Adipocyte (in vitro differentiated cells): ENCODE data around the gene FOLR3.
A peak's percentile ranks its signal among the peaks of the same experiment; 100 is the strongest.
"Not testable (repeated sequence)": the region's sequence is repeated elsewhere in the genome, so short reads cannot be mapped to it uniquely, and the experiment has no call there.

Experiments
- DNase-seq: peaks from one replicate; pipeline ENCODE4 v3.0.0-alpha.2; 2015; ENCODE audit warnings: low read depth
- H3K27me3 ChIP-seq: replicated peaks from 2 replicates; pipeline ENCODE4 v1.7.0; 2013; ENCODE audit warnings: mild to moderate bottlenecking, low read length, moderate library complexity; ENCODE audit not compliant: control insufficient read depth, insufficient read depth
- H3K36me3 ChIP-seq: 2 replicates; pipeline ENCODE4 v1.7.0; 2013; ENCODE audit warnings: low read length, mild to moderate bottlenecking, moderate library complexity; ENCODE audit not compliant: control insufficient read depth, insufficient read depth, severe bottlenecking
- H3K4me1 ChIP-seq: 2 replicates; pipeline ENCODE4 v1.7.0; 2013; ENCODE audit warnings: mild to moderate bottlenecking, low read length, moderate library complexity; ENCODE audit not compliant: control insufficient read depth, insufficient read depth
- H3K4me3 ChIP-seq: 2 replicates; pipeline ENCODE4 v1.7.0; 2013; ENCODE audit warnings: mild to moderate bottlenecking, low read length, moderate library complexity
- H3K9ac ChIP-seq: 2 replicates; pipeline ENCODE4 v1.7.0; 2013; ENCODE audit warnings: mild to moderate bottlenecking, low read length, moderate library complexity
- H3K9me3 ChIP-seq: 2 replicates; pipeline ENCODE4 v1.7.0; 2013; ENCODE audit warnings: mild to moderate bottlenecking, low read length, moderate library complexity; ENCODE audit not compliant: control insufficient read depth

The FOLR3 gene

GRCh38 chr11:72135473-72135872 lies at the start of gene FOLR3:
TSS of gene FOLR3 (plus strand) at chr11:72135725. CDS start at chr11:72135953, 228 bp downstream.
- H3K9me3 ChIP-seq, H3K27me3 ChIP-seq, DNase-seq, H3K4me3 ChIP-seq, H3K9ac ChIP-seq, H3K36me3 ChIP-seq: not testable (repeated sequence)
- H3K4me1 ChIP-seq, result peaks cover 11% of the 10 kb centered on the region

- peaks cover 8% of the 10 kb centered on the region for H3K4me1 ChIP-seq
- DNase-seq, result no peak
- H3K9ac ChIP-seq, result no peak overlapping the region
- peaks cover 3% of the 10 kb centered on the region for H3K36me3 ChIP-seq
- H3K9me3 ChIP-seq, result no peaks in the 10 kb centered on the region
- H3K27me3 ChIP-seq, result no peaks in the 10 kb centered on the region
- H3K4me3 ChIP-seq, result no peak overlapping the region
Observed at GRCh38 chr11:72088076-72088808, 47.3 kb upstream of the FOLR3 start.

- no peak overlapping the region for H3K4me3 ChIP-seq
- no peaks in the 10 kb centered on the region for H3K9me3 ChIP-seq
- no peaks in the 10 kb centered on the region for H3K27me3 ChIP-seq
- no peak overlapping the region for H3K9ac ChIP-seq
- peak; percentile 85 for DNase-seq
- H3K4me1 ChIP-seq, result peaks cover 8% of the 10 kb centered on the region
- H3K36me3 ChIP-seq, result peaks cover 18% of the 10 kb centered on the region
Observed at GRCh38 chr11:72091292-72091691, 44.2 kb upstream of the FOLR3 start.

DNA sequence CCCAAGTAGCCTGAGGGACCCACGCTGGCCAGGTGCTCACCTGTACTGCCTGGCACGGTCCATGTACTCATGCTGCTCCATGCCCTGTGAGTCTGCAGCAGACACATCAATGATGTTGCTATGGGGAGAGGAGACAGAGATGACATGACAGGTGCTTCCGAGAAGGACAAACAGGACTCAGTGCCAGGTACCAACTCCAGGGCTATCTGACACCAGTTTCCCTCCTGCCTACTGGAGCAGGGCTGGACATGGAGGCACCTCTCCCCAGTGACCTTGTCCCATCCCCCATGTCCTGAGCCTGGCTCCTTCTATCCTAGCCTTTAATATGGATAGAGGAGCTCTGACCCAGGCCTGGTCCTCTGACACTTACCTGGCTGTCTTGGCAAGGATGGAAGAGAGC lies 36.8 kb upstream of the FOLR3 start:
- peaks cover 44% of the 10 kb centered on the region for H3K36me3 ChIP-seq
- no peak for DNase-seq
- no peaks in the 10 kb centered on the region for H3K27me3 ChIP-seq
- no peak overlapping the region for H3K4me3 ChIP-seq
- no peaks in the 10 kb centered on the region for H3K9me3 ChIP-seq
- no peak overlapping the region for H3K9ac ChIP-seq
- peaks cover 31% of the 10 kb centered on the region for H3K4me1 ChIP-seq

GRCh38 chr11:72100009-72100408 lies 35.5 kb upstream of the FOLR3 start:
- DNase-seq, result no peak
- peaks cover 31% of the 10 kb centered on the region for H3K4me1 ChIP-seq
- no peak overlapping the region for H3K9ac ChIP-seq
- no peak overlapping the region for H3K4me3 ChIP-seq
- H3K36me3 ChIP-seq, result peaks cover 34% of the 10 kb centered on the region
- no peaks in the 10 kb centered on the region for H3K9me3 ChIP-seq
- no peaks in the 10 kb centered on the region for H3K27me3 ChIP-seq

GRCh38 chr11:72100462-72100861 lies 35.1 kb upstream of the FOLR3 start:
- peaks cover 33% of the 10 kb centered on the region for H3K36me3 ChIP-seq
- no peaks in the 10 kb centered on the region for H3K27me3 ChIP-seq
- no peak overlapping the region for H3K9ac ChIP-seq
- no peaks in the 10 kb centered on the region for H3K9me3 ChIP-seq
- peak overlapping the region; percentile 97 for H3K4me3 ChIP-seq
- peaks cover 31% of the 10 kb centered on the region for H3K4me1 ChIP-seq
- DNase-seq, result no peak

DNA sequence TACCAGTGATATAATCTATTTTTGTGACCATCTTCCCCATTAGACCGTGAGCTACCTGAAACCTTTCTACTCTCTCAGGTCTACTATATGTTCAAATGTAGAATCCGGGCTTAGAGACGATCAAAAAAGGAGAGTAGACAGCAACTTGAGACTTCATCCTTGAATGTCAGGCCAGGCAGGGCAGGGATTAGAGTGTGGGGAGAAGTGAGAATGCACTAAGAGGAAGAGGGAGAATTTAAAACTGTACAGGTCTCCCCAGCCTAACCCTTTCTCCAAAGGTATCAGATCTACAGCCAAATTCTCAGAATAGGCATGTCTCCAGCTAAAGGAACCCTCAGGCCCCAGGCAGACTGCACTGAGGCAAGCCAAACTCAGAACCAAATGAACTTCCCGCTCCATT lies 33.4 kb upstream of the FOLR3 start:
- peak overlapping the region; percentile 99 for H3K9ac ChIP-seq
- DNase-seq, result peak; percentile 32
- no peaks in the 10 kb centered on the region for H3K9me3 ChIP-seq
- peak overlapping the region; percentile 97 for H3K4me3 ChIP-seq
- H3K27me3 ChIP-seq, result no peaks in the 10 kb centered on the region
- H3K4me1 ChIP-seq, result peaks cover 31% of the 10 kb centered on the region
- peaks cover 24% of the 10 kb centered on the region for H3K36me3 ChIP-seq

GRCh38 chr11:72102631-72102945 lies 32.9 kb upstream of the FOLR3 start:
- peak overlapping the region; percentile 97 for H3K4me3 ChIP-seq
- peaks cover 31% of the 10 kb centered on the region for H3K4me1 ChIP-seq
- peak overlapping the region; percentile 99 for H3K9ac ChIP-seq
- no peaks in the 10 kb centered on the region for H3K27me3 ChIP-seq
- no peak for DNase-seq
- peaks cover 20% of the 10 kb centered on the region for H3K36me3 ChIP-seq
- no peaks in the 10 kb centered on the region for H3K9me3 ChIP-seq

DNA sequence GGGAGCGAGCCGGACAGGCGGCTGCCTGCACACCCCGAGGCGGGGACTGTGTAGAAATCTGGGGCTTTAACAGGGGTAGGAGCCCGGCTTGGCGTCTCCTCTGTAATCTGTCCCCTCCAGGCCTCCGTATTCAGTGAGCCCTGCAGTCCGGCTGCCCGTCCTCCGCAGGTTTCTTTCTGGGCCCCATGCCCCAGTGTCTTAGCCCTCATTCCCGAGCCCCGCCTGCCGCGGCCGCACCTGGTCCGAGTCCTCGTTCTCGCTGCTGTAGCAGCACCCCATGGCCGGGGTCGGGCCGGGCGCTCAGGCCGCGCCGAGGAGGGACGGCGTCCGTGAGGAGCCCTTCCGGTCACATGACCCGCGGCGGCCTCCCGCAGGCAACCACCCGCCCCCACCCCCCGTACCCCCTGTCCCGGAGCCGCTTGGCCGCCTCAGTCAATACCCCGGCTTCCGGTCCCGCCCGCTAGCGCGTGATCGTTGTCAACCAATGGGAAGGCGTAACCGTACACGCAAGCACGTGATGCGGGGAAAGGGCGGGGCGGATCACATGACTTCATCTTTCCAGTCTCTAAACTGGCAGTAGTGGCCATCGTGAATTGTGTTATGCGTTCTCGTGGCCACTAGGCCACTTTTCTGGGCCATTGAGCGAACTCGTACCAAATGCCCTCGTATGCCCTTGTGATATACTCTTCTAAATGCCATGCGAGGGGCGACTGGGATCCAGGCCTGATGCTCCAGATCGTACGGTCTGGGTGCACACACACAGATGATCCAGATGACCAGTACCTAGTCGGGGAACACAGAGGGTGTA lies 32.4 kb upstream of the FOLR3 start, which contains the start of gene LAMTOR1:
TSS of gene LAMTOR1 (minus strand) at position 352 of the 808 bp plus-strand sequence. CDS start at position 279, 73 bp downstream.
- no peaks in the 10 kb centered on the region for H3K9me3 ChIP-seq
- H3K4me3 ChIP-seq, result peak within 1 kb of the TSS; percentile 97
- H3K9ac ChIP-seq, result peak within 1 kb of the TSS; percentile 99
- peaks cover 14% of the 10 kb centered on the region for H3K36me3 ChIP-seq
- peaks cover 31% of the 10 kb centered on the region for H3K4me1 ChIP-seq
- peak; percentile 99 for DNase-seq
- no peaks in the 10 kb centered on the region for H3K27me3 ChIP-seq

DNA sequence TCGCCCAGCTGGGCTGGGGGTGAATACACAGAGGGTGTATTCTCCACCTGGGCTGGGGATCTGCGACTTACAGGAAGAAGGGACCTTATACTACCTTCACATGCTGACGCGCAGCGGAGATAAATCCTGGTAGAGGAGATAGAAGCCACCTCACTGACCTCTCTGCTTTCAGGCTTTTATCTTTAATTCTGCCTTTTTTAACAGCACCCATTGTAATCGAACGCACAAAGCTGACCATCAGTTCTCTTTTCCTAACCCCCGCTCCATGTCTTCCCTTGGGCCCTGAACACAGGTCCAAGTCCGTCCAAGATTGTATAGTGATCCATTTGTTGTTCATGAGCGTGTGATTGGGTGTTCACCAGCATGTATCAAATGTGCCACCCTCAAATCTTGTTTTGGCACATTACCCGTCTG lies 31.8 kb upstream of the FOLR3 start:
- DNase-seq, result no peak
- Histone ChIP-seq H3K4me1 (peaks cover 31% of the 10 kb centered on the region), H3K36me3 (peaks cover 8% of the 10 kb centered on the region), H3K4me3 (peak overlapping the region; percentile 73), H3K27me3 (no peaks in the 10 kb centered on the region), H3K9me3 (no peaks in the 10 kb centered on the region), H3K9ac (peak overlapping the region; percentile 77)

DNA sequence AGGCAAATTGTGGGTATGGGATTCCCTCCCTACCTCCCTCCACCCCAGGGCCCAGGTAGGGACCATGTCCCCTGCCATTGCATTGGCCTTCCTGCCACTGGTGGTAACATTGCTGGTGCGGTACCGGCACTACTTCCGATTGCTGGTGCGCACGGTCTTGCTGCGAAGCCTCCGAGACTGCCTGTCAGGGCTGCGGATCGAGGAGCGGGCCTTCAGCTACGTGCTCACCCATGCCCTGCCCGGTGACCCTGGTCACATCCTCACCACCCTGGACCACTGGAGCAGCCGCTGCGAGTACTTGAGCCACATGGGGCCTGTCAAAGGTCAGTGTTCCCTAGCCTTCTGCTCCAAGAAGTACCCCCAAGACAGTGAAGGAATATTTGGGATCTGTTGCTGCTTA lies 29.6 kb upstream of the FOLR3 start, which contains the start of gene TOMT:
TSS of gene TOMT (plus strand) at position 37 of the 400 bp plus-strand sequence. CDS start at position 65, 28 bp downstream.
- Histone ChIP-seq H3K9ac (no peak within 1 kb of the TSS), H3K36me3 (no peaks in the 10 kb centered on the region), H3K9me3 (no peaks in the 10 kb centered on the region), H3K4me1 (peaks cover 19% of the 10 kb centered on the region), H3K4me3 (no peak within 1 kb of the TSS), H3K27me3 (no peaks in the 10 kb centered on the region)
- DNase-seq, result no peak
